ENCODE data around the gene VWA8.
A peak's percentile ranks its signal among the peaks of the same experiment; 100 is the strongest.

The VWA8 gene

GRCh38 chr13:41660411-41660810, 300.5 kb downstream of the VWA8 start:
- H3K4me3 ChIP-seq (ENCODE audit: low read depth, low read length), result no peak overlapping the region
- TF ChIP-seq, protein P1, sequence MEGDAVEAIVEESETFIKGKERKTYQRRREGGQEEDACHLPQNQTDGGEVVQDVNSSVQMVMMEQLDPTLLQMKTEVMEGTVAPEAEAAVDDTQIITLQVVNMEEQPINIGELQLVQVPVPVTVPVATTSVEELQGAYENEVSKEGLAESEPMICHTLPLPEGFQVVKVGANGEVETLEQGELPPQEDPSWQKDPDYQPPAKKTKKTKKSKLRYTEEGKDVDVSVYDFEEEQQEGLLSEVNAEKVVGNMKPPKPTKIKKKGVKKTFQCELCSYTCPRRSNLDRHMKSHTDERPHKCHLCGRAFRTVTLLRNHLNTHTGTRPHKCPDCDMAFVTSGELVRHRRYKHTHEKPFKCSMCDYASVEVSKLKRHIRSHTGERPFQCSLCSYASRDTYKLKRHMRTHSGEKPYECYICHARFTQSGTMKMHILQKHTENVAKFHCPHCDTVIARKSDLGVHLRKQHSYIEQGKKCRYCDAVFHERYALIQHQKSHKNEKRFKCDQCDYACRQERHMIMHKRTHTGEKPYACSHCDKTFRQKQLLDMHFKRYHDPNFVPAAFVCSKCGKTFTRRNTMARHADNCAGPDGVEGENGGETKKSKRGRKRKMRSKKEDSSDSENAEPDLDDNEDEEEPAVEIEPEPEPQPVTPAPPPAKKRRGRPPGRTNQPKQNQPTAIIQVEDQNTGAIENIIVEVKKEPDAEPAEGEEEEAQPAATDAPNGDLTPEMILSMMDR (conservative IDR thresholded peaks at IDR 0.05; ENCODE audit: low read depth, low read length), result no peak
- DNase-seq (ENCODE audit: low read depth), result no peak

DNA sequence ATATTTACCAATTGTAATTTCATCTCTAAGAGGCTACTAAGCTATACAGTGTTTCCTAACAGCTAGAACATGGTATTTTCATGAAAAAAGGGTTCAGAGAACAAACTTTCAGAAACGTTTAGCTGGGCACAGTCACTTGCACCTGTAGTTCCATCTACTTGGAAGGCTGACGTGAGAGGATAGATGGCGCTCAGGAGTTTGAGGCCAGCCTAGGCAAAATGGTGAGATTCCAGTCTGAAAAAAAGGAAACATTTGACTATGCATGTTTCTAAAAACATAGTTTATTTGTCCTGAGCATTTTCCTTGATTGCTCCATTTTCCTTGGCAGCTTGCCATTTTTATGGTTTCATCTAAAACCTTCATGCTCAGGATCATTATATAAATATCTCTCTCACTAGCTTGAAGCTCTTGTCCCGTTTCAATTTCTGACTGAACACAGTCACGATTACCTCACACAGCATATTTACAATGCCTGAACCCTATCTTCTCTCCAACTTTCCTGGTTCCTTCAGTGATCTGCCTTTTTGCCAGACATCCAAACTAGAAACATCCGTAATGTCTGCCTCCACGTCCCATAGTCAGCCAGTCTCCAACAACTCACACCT, 302.8 kb downstream of the VWA8 start:
- no peak overlapping the region for H3K4me3 ChIP-seq (ENCODE audit: low read depth, low read length)
- peak; percentile 91 for DNase-seq (ENCODE audit: low read depth)
- TF ChIP-seq, protein P1 (conservative IDR thresholded peaks at IDR 0.05; ENCODE audit: low read depth, low read length), result peak; percentile 58

GRCh38 chr13:41655997-41656396, 304.9 kb downstream of the VWA8 start:
- TF ChIP-seq, protein P1 (conservative IDR thresholded peaks at IDR 0.05; ENCODE audit: low read depth, low read length), result no peak
- no peak overlapping the region for H3K4me3 ChIP-seq (ENCODE audit: low read depth, low read length)

DNA sequence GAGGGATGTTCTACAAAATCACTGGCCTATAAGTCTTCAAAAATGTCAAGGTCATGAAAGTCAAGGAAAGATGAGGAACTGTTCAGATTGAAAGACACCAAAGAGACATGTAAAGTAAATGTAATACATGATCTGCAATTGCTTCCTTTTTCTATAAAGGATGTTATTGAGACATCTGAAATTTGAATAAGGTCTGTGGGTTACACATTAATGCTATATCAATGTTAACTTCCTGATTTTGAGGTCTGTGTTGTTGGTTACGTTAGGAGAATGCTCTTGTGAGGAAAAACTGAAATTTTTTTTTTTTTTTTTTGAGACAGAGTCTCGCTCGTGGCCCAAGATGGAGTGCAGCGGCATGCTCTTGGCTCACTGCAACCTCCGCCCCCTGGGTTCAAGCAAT, 306.1 kb downstream of the VWA8 start:
- no peak for DNase-seq (ENCODE audit: low read depth)
- H3K4me3 ChIP-seq (ENCODE audit: low read depth, low read length), result no peak overlapping the region
- TF ChIP-seq, protein P1 (conservative IDR thresholded peaks at IDR 0.05; ENCODE audit: low read depth, low read length), result no peak

More at GRCh38 chr13:41655997-41656396, 304.9 kb downstream of the VWA8 start:
- DNase-seq (ENCODE audit: low read depth), result no peak

- H3K4me3 ChIP-seq (ENCODE audit: low read depth, low read length), result no peak overlapping the region
- peak; percentile 85 for DNase-seq (ENCODE audit: low read depth)
- TF ChIP-seq, protein P1 (conservative IDR thresholded peaks at IDR 0.05; ENCODE audit: low read depth, low read length), result peak; percentile 57
These were observed 308.1 kb downstream of the VWA8 start for GRCh38 chr13:41652735-41653361.

DNA sequence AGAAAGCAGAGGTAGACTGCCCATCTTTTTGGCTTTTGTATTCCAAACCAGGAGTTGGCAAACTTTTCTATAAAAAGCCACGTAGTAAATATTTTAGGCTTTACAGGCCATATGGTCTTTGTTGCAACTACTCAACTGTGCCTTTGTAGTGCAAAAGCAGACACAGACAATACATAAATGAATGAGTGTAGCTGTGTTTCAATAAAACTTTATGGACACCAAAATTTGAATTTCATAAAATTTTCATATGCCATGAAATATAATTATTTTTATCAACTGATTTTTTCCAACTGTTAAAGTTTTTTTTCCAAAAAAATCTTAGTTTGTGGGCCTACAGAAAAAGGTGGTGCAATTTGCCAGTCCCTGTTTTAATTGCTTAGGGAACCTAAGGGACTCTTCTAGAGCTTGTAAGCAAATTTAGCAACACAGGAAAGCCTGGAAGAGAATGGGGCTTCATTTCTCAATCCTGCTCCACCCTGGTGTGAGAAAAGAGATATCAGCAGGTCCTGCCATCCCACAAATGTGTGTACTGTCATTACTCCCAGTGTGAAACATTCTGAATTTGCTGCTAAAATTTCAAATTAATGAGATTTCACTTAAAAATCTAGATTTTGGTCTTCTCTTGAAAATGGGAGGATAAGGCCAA, 309.4 kb downstream of the VWA8 start:
- no peak overlapping the region for H3K4me3 ChIP-seq (ENCODE audit: low read depth, low read length)
- no peak for DNase-seq (ENCODE audit: low read depth)
- TF ChIP-seq, protein P1 (conservative IDR thresholded peaks at IDR 0.05; ENCODE audit: low read depth, low read length), result no peak

All from choroid plexus epithelial cell (primary cell).